HG03045 (cell line): Measurements from ENCODE around the gene ZRANB1.
"Not testable (repeated sequence)": the region's sequence is repeated elsewhere in the genome, so short reads cannot be mapped to it uniquely, and the experiment has no call there.

ENCODE experiments used
- ATAC-seq: cut with Tn5 transposase; IDR thresholded peaks from one replicate; pipeline ENCODE4 v1.9.1; 2021; ENCODE audit warnings: mild to moderate bottlenecking, moderate library complexity; ENCODE audit not compliant: unreplicated experiment

The ZRANB1 gene

GRCh38 chr10:124962421-124962820 lies 20.5 kb downstream of the ZRANB1 start:
- no peak for ATAC-seq

DNA sequence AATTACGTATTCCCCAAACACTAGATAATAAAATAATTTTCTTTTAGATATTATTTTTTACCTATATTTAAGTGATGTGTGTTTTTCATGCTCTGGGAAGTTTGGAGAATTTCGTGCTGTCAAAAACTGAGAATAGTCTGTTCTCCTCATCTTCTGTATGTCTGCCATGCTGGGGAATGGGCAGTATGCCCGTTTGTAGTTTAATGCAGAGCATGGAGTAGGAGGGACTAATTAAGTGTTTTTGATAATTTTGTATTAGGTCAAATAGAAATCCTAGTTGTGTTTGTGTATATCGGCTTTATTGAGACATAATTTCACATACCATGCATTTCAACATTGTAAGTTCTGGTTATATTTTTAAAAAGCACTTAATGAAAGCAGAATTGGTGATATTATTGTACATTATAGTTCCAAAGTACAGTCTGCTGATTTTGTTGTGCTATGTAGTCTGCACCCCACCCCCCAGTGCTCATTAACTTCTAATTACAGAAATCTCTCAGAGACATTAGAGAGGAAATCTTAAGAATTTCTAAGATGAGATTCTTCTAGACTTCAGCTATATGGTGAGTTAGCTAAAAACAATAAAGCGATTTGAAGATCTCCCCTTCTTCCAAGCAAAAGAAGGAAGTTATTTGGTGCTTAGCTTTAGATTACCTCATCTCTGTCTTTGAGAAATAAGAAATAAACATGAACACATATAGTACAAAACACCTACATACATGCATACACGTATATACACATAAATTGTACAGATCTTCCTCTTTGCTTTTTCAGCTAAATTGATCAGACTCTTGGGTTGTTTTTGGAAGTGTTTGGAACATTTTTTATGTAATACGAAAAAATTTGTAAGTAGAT lies 22.2 kb downstream of the ZRANB1 start:
- ATAC-seq, result no peak

- no peak for ATAC-seq
Observed at GRCh38 chr10:124966008-124966407, 24.1 kb downstream of the ZRANB1 start.

DNA sequence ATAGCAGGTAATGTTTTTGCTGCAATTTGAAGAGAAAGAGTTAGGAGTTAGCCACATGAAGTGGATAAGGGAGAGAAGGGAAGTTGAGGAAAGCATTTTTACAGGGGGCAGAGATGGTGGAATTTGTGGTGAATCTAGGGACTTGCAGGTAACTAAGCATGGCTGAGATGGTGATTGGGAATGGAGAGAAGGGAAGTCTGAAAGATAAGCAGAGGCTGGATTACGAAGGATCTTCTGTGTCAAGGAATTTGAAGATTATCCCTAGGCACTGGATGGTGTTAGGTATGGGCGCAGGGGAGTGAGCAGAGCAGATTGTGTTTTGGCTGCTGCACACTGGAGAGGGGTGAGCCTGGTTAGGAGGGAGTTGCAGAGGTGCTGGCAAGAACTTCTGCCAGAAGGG lies 25.3 kb downstream of the ZRANB1 start:
- no peak for ATAC-seq

GRCh38 chr10:124971276-124971675 lies 29.4 kb downstream of the ZRANB1 start:
- ATAC-seq, result no peak

- no peak for ATAC-seq
Observed at GRCh38 chr10:124972637-124973036, 30.7 kb downstream of the ZRANB1 start.

- ATAC-seq, result no peak
Observed at GRCh38 chr10:124974131-124974530, 32.2 kb downstream of the ZRANB1 start.

DNA sequence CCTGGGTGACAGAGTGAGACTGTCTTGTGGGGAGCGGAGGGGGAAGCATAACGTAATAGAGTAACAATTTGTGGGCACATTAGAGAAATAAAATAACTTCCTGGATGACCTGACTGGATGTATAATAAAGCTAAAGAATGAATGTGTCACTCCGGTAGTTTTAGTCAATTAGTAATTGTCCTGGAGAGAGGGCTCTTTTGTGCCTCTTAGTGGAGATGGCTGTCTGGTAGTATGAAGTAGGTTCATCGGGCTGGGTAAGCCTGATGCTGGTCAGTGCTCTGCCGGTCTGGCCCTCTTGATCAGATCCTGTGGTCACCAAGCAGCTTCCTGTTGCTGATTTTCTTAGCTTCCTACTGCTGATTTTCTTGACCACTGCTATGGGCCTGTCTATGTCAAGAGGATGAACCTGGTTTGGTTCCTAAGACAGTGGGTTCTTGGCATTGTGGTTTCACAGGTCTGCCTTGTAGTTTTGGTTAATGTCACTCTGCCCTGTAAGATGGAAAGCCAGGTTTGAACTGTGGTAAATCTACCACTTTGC lies 34.1 kb downstream of the ZRANB1 start:
- ATAC-seq, result no peak

DNA sequence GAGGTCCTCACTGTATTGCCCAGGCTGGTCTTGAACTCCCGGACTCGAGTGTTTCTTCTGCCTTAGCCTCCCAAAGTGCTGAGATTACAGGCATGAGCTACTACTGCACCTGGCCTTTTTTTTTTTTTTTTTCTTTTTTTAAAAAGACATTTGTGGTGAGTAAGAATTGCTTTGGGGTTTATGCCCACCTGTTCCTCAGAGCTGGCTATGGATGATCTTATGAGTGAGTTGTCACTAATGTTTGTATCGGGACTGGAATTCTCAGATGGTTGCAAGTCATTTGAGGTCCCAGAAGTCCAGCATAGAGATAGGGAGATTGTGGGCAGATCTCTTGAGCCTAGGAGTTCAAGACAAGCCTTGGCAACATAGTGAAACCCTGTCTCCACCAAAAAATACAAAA lies 35.2 kb downstream of the ZRANB1 start:
- ATAC-seq, result no peak

DNA sequence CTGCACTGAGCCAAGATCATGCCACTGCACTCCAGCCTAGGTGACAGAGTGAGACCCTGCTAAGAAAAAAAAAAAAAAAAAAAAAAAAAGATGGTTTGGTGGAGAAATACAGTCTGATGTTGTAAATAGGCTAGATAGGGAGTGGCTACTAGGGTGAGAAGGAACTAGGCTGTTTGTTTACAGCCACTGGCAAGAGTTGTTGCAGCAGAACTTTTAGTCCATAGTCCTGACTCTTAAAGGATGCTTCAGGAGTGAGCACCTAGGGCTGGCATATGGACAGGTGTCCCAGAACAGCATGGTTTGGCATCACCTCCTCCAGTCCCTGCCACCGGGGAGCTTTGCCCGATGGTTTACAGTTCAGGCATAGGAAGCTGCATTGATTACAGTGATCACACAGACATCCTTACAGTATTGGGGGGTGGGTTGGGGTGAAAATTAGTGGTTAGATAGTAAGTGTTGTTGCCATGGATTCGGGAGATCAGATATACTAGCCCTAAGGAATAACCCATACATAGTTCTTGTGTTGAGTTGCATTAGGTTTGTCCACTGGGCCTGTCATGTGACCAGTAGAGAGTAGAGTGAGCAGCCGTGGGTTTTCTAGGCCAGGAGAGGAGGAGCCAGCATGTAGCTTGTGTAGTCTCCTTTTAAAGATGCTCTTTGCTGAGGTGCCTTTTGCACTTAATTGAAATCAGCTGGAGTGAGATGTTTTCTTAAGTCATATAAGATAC lies 35.9 kb downstream of the ZRANB1 start:
- ATAC-seq, result no peak

DNA sequence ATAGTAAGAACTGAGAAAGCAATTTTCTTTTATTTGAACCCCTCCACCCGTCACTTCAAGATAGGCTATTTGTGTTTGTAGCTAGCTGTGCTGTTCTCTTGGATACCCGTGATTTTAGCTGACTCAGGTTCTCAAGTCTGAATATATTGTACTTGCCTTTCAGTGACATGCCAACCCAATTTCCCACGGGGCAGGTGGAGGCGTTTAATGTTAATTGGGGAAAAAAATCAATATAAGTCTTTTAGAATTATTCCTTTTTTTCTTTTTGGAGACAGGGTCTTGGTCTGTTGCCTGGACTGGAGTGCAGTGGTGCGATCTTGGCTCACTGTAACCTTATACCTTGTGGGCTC lies 36.4 kb downstream of the ZRANB1 start:
- ATAC-seq, result no peak

DNA sequence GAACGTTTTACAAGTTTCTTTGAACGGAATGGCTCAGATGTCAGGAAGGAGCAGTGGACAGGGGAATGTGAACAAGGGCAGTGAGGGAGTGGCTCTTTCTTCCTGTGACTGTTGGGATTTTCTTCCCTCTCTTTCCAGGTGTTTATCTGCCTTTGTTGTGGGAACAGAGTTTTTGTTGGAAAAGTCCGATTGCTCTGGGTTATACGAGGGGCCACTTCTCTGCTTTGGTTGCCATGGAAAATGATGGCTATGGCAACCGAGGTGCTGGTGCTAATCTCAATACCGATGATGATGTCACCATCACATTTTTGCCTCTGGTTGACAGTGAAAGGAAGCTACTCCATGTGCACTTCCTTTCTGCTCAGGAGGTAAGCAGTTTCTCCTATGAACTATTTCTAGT lies 41.4 kb downstream of the ZRANB1 start:
- ATAC-seq, result no peak

GRCh38 chr10:124984376-124984775 lies 42.5 kb downstream of the ZRANB1 start:
- no peak for ATAC-seq

GRCh38 chr10:124985162-124985561 lies 43.2 kb downstream of the ZRANB1 start:
- ATAC-seq, result no peak

DNA sequence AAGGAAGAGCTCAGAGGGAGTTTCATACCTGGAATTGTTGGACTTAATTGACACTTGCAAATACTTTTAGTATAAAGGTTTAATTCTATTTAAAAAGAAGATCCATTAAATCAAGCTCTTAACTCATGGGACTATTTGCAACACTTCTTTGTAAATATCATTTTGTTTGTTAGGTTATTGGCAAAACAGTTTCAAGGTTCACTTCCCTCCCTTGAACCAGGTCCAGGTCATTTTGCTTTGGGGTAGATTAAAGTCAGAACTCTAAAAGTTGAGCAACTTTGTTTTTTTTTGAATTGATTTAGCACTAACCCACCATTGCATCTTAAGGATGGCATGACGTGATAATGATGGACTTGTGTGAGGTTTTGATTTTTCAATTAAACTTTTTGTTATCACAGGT lies 45.9 kb downstream of the ZRANB1 start:
- no peak for ATAC-seq

DNA sequence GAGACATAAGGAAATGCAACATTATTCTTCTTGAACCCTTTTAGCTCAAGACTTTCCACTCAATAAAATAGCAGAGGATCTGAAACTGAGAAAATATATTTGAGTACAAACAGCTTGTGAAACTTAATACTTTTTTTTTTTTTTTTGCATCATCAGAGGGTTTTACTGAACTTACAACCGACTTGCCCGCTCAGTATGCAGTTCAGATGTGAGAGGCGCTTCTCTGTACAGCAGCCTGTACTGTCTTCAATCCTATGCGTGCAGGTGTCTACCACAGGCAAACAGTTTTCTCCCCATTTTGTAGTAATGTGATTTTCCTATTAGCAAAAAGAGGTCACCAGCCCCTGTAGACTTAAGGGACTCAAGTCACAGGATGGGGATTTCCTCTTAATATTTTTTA lies 46.8 kb downstream of the ZRANB1 start:
- ATAC-seq, result not testable (repeated sequence)

DNA sequence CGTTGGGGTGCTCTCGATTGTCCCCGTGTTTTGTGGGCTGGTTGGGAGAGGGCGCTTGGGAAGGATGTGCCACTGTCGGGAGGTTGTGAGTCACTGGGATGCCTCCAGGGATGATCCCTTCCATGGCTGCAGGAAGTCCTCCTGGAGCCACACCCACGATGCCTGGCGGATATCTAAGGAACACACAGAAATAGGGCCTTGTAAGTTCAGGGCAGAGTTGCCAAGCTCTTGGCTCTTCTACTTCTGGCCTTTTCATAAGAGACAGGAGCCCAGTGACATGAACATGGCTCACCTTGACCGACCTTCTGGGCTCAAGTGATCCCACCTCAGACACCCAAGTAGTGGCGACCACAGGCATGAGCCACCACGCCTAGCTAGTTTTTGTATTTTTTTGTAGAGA lies 47.6 kb downstream of the ZRANB1 start:
- no peak for ATAC-seq

DNA sequence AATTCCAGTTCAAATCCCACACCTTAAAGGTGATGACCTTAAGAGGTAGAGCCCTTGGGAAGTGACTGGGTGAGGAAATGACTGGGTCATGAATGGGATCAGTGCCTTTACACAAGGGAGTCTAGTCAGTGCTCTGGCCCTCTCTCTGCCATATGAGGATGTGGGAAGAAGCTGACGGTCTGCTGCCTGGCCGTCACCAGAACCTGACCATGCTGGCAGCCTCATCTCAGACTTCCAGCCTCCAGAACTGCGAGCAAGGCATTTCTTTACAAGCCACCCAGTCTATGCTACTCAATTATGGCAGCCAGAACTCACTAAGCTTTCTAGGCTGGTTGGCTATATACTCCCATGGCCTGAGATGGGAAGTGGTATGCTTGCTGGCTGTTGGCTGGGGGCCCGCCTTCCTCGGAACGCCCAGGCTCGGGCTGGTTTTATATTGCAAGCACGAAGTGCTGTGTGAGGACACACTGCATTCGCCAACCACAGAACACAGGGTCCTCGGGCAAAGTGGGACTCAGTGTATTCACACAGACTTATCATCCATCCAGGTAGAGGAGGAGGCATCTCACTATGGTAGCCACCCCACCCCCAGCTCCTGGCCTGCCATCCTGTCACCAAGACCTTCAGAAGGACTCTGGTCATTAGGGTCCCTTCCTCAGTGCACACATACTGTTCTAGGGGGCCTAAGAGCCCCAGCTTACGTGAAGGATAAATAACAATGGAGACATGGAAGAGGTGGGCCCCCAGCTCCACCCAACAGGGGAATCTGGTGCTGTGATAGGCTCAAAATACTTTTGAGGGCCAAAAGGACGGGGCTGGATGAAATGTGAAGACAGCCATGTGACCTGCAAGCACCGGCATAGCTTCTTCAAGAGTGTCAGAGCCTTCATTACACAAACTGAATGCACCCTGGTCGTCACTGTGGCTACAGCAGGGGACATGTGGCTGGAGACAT lies 49.0 kb downstream of the ZRANB1 start:
- ATAC-seq, result no peak

- no peak for ATAC-seq
Observed at GRCh38 chr10:124991835-124992234, 49.9 kb downstream of the ZRANB1 start.

DNA sequence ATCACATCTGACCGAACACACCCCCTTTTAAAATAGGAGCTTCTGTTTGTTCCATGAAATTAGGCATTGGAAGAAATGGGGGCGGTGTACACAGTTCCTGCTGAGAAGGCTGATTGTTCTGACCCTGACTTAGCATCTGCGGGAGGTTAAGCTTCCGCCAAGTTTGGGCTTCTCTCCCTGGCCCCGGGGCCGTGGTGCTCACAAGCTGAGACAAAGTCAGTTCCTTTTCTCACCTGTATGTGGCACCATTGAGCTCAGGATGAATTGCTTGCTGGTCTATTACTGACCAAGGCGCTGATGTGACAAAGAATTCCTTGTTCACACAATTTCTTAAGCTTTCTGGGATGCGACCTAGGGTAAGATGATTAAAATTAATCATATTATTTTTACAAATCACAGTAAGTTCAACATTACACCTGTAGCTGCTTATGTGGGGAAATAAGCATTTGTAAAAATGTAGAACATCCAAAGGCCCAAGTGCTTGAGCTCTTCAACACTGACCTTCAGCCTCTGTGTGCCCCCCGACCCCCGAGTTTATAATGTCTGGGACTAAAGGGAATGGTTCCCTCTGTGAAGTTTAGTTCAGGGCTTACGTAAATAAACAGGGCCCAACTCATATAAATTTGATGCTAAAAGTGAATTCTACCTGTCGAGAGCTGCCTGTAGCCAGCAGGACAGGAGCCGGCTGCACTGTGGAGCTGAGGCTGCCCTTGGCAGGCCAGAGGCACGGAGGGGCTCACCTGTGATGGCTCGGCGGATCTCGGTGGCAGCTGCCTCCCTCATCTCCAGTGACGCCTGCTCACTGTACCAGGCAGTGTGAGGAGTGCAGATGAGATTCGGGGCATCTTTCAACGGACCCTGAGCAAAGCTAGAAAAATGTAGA lies 50.8 kb downstream of the ZRANB1 start:
- ATAC-seq, result no peak
